NK-92 (cell line): ENCODE results near the gene GANC.
A peak's percentile ranks its signal among the peaks of the same experiment; 100 is the strongest.
"Not testable (repeated sequence)": the region's sequence is repeated elsewhere in the genome, so short reads cannot be mapped to it uniquely, and the experiment has no call there.

Experiments
- DNase-seq: peaks from one replicate; lab custom pipeline; 2025; ENCODE audit not compliant: unreplicated experiment; lab: John Stamatoyannopoulos, UW

Gene GANC

GRCh38 chr15:42272939-42273899, at the start of gene GANC, which contains the start of gene TMEM87A:
Gene GANC, plus strand, starts transcription at chr15:42273201. Its CDS starts 1,281 bp downstream, at chr15:42274482.
Gene TMEM87A, minus strand, starts transcription at chr15:42273433. Its CDS starts 35 bp downstream, at chr15:42273398.
- peak; percentile 82 for DNase-seq

- DNase-seq: no peak
Measured at GRCh38 chr15:42226648-42227047, 46.4 kb upstream of the GANC start.

GRCh38 chr15:42228036-42228435, 45.0 kb upstream of the GANC start:
- no peak for DNase-seq

- not testable (repeated sequence) for DNase-seq
Measured at GRCh38 chr15:42228981-42229380, 44.0 kb upstream of the GANC start.

- DNase-seq: no peak
Measured at GRCh38 chr15:42231088-42231487, 41.9 kb upstream of the GANC start.

- DNase-seq: no peak
Measured at GRCh38 chr15:42232606-42233005, 40.4 kb upstream of the GANC start.

GRCh38 chr15:42233107-42233506, 39.9 kb upstream of the GANC start:
- no peak for DNase-seq

GRCh38 chr15:42239528-42240182, 33.3 kb upstream of the GANC start:
- DNase-seq: no peak

GRCh38 chr15:42240823-42241222, 32.2 kb upstream of the GANC start:
- no peak for DNase-seq

GRCh38 chr15:42253300-42253699, 19.7 kb upstream of the GANC start:
- DNase-seq: no peak

GRCh38 chr15:42264795-42265194, 8.2 kb upstream of the GANC start:
- DNase-seq: no peak

- no peak for DNase-seq
Measured at GRCh38 chr15:42267286-42267685, 5.7 kb upstream of the GANC start.

- DNase-seq: no peak
Measured at GRCh38 chr15:42270551-42270950, 2.5 kb upstream of the GANC start.

- DNase-seq: no peak
Measured at GRCh38 chr15:42270996-42271395, 2.0 kb upstream of the GANC start.

GRCh38 chr15:42273900-42274701, 1.1 kb downstream of the GANC start:
- no peak for DNase-seq

GRCh38 chr15:42274702-42274989, 1.6 kb downstream of the GANC start:
- no peak for DNase-seq

GRCh38 chr15:42275780-42276391, 2.9 kb downstream of the GANC start:
- no peak for DNase-seq

- no peak for DNase-seq
Measured at GRCh38 chr15:42276762-42277161, 3.8 kb downstream of the GANC start.

- DNase-seq: no peak
Measured at GRCh38 chr15:42279234-42279723, 6.3 kb downstream of the GANC start.

GRCh38 chr15:42282344-42282743, 9.3 kb downstream of the GANC start:
- no peak for DNase-seq

- DNase-seq: no peak
Measured at GRCh38 chr15:42282926-42283325, 9.9 kb downstream of the GANC start.
